GM19328 (cell line): ENCODE measurements around the gene BCL11A.
A peak's percentile ranks its signal among the peaks of the same experiment; 100 is the strongest.

Experiments
- ATAC-seq: cut with Tn5 transposase; IDR thresholded peaks from one replicate; pipeline ENCODE4 v1.9.1; 2021; ENCODE audit warnings: mild to moderate bottlenecking, moderate library complexity; ENCODE audit not compliant: unreplicated experiment

Gene BCL11A

GRCh38 chr2:60559880-60560279 is 6.4 kb upstream of the BCL11A start:
- ATAC-seq: no peak

- no peak for ATAC-seq
Observed at GRCh38 chr2:60558536-60558935, 5.1 kb upstream of the BCL11A start.

GRCh38 chr2:60557486-60557864 is 4.0 kb upstream of the BCL11A start:
- ATAC-seq: no peak

GRCh38 chr2:60556576-60557485 is 3.4 kb upstream of the BCL11A start:
- ATAC-seq: no peak

GRCh38 chr2:60556175-60556574 is 2.7 kb upstream of the BCL11A start:
- no peak for ATAC-seq

GRCh38 chr2:60555783-60556139 is 2.3 kb upstream of the BCL11A start:
- peak; percentile 5 for ATAC-seq

GRCh38 chr2:60555066-60555782 is 1.8 kb upstream of the BCL11A start:
- peak; percentile 32 for ATAC-seq

- ATAC-seq: no peak
Observed at GRCh38 chr2:60554646-60555065, 1.2 kb upstream of the BCL11A start.

GRCh38 chr2:60554074-60554645 is 706 bp upstream of the BCL11A start:
- ATAC-seq: no peak

- ATAC-seq: no peak
Observed at GRCh38 chr2:60552851-60553494, 481 bp downstream of the BCL11A start.

- no peak for ATAC-seq
Observed at GRCh38 chr2:60552078-60552850, 1.2 kb downstream of the BCL11A start.

GRCh38 chr2:60551240-60552077 is 2.0 kb downstream of the BCL11A start:
- no peak for ATAC-seq

- ATAC-seq: no peak
Observed at GRCh38 chr2:60550984-60551239, 2.5 kb downstream of the BCL11A start.

GRCh38 chr2:60550178-60550983 is 3.1 kb downstream of the BCL11A start:
- ATAC-seq: peak; percentile 32

- ATAC-seq: no peak
Observed at GRCh38 chr2:60549928-60550177, 3.6 kb downstream of the BCL11A start.

GRCh38 chr2:60549238-60549927 is 4.1 kb downstream of the BCL11A start:
- ATAC-seq: no peak

GRCh38 chr2:60548845-60549237 is 4.6 kb downstream of the BCL11A start:
- ATAC-seq: no peak

- ATAC-seq: no peak
Observed at GRCh38 chr2:60548311-60548710, 5.1 kb downstream of the BCL11A start.

GRCh38 chr2:60547841-60548240 is 5.6 kb downstream of the BCL11A start:
- no peak for ATAC-seq
